GM23338 (cell line): ENCODE measurements around the gene FBXL4. TPM values are rescaled to one million over a fixed set of nuclear protein-coding genes. Genes with fewer than 3 reads are reported as not detected.

ENCODE experiments used
- ATAC-seq: fragments of 200-7000 bp; cut with Tn5 transposase; 3 replicates; pipeline ENCODE4 v1.9.1; 2020
- DNase-seq: peaks from one replicate; pipeline ENCODE4 v3.0.0-alpha.2; 2015; ENCODE audit warnings: low spot score
- H2AFZ ChIP-seq: fragments of 200-600 bp; sonication (generic); 2 replicates; pipeline ENCODE4 v1.8.0; 2016; ENCODE audit warnings: antibody characterized with exemption, mild to moderate bottlenecking, moderate library complexity
- H3F3A ChIP-seq: fragments of 200-600 bp; sonication (generic); replicated peaks from 2 replicates; pipeline ENCODE4 v1.8.0; 2017; ENCODE audit warnings: antibody characterized with exemption, mixed run types, low read depth
- H3K27ac ChIP-seq: fragments of 200-600 bp; sonication (generic); 2 replicates; pipeline ENCODE4 v1.6.1; 2016; ENCODE audit warnings: low read depth
- H3K27me3 ChIP-seq: fragments of 200-600 bp; sonication (generic); 2 replicates; pipeline ENCODE4 v1.8.0; 2016; ENCODE audit warnings: mild to moderate bottlenecking, mixed run types, moderate library complexity; ENCODE audit not compliant: insufficient read depth
- H3K36me3 ChIP-seq: fragments of 200-600 bp; sonication (generic); 2 replicates; pipeline ENCODE4 v1.8.0; 2016; ENCODE audit warnings: mild to moderate bottlenecking; ENCODE audit not compliant: insufficient read depth
- H3K4me1 ChIP-seq: fragments of 200-600 bp; sonication (generic); 2 replicates; pipeline ENCODE4 v1.8.0; 2016; ENCODE audit warnings: mild to moderate bottlenecking, moderate library complexity; ENCODE audit not compliant: insufficient read depth
- H3K4me2 ChIP-seq: fragments of 200-600 bp; sonication (generic); 2 replicates; pipeline ENCODE4 v1.7.1; 2017; ENCODE audit warnings: mixed run types
- H3K4me3 ChIP-seq: fragments of 200-600 bp; sonication (generic); 2 replicates; pipeline ENCODE4 v1.6.1; 2016; ENCODE audit warnings: mixed run types
- H3K79me2 ChIP-seq: fragments of 200-600 bp; sonication (generic); replicated peaks from 2 replicates; pipeline ENCODE4 v1.8.0; 2017; ENCODE audit warnings: mild to moderate bottlenecking; ENCODE audit not compliant: insufficient read depth
- H3K9me2 ChIP-seq: fragments of 200-600 bp; sonication (generic); 2 replicates; pipeline ENCODE4 v1.8.0; 2017; ENCODE audit not compliant: insufficient read depth
- H4K20me1 ChIP-seq: fragments of 200-600 bp; sonication (generic); replicated peaks from 2 replicates; pipeline ENCODE4 v1.8.0; 2017; ENCODE audit warnings: mild to moderate bottlenecking; ENCODE audit not compliant: insufficient read depth
- H3K27ac Mint-ChIP-seq: 2 replicates; pipeline ENCODE4 v1.8.0; 2020; ENCODE audit warnings: inconsistent platforms, mild to moderate bottlenecking, moderate library complexity, mixed read lengths
- H3K27me3 Mint-ChIP-seq: 3 replicates; pipeline ENCODE4 v1.8.0; 2022; ENCODE audit warnings: low read depth, mild to moderate bottlenecking, moderate library complexity, mixed read lengths, inconsistent platforms; ENCODE audit not compliant: insufficient read depth, poor library complexity
- H3K36me3 Mint-ChIP-seq: 3 replicates; pipeline ENCODE4 v1.8.0; 2021; ENCODE audit warnings: low read depth, mild to moderate bottlenecking, inconsistent platforms, moderate library complexity, mixed read lengths
- H3K4me1 Mint-ChIP-seq: 3 replicates; pipeline ENCODE4 v1.8.0; 2020; ENCODE audit warnings: mild to moderate bottlenecking, inconsistent platforms, mixed read lengths
- H3K4me3 Mint-ChIP-seq: 3 replicates; pipeline ENCODE4 v1.8.0; 2021; ENCODE audit warnings: moderate library complexity, mild to moderate bottlenecking, inconsistent platforms, mixed read lengths
- H3K9me3 Mint-ChIP-seq: 3 replicates; pipeline ENCODE4 v1.8.0; 2020; ENCODE audit warnings: moderate library complexity, mild to moderate bottlenecking, inconsistent platforms, mixed read lengths
- CREB1 ChIP-seq: fragments of 250-450 bp; sonication (Bioruptor Pico); IDR thresholded peaks from 2 replicates; pipeline ENCODE4 v1.5.0; 2020; ENCODE audit warnings: low read depth, mild to moderate bottlenecking, moderate library complexity
- CTCF ChIP-seq, 2 experiments: fragments of 200-600 bp in 1 of 2; sonication (generic) in 1 of 2; conservative IDR thresholded peaks; 2 replicates each; pipeline versions ENCODE4 v1.5.1 to v1.6.1; 2016 to 2017; ENCODE audit warnings: antibody characterized with exemption in 2 of 2, low read depth in 2 of 2, mild to moderate bottlenecking in 2 of 2, moderate library complexity in 1 of 2
- ETS1 ChIP-seq: IDR thresholded peaks from 2 replicates; pipeline ENCODE4 v1.6.1; 2016; ENCODE audit warnings: antibody characterized with exemption
- EZH2 ChIP-seq: fragments of 200-600 bp; sonication (generic); IDR thresholded peaks from one replicate; pipeline ENCODE4 v1.8.0; 2017; ENCODE audit warnings: antibody characterized with exemption, mild to moderate bottlenecking, low read depth; ENCODE audit not compliant: unreplicated experiment
- NANOG ChIP-seq: IDR thresholded peaks from 2 replicates; pipeline ENCODE4 v1.6.1; 2016; ENCODE audit warnings: antibody characterized with exemption, borderline replicate concordance
- POLR2AphosphoS5 ChIP-seq: IDR thresholded peaks from 2 replicates; pipeline ENCODE4 v1.6.1; 2016; ENCODE audit warnings: antibody characterized with exemption, low read depth
- ZNF114 ChIP-seq: fragments of 250-450 bp; sonication (Bioruptor Pico); IDR thresholded peaks from 2 replicates; pipeline ENCODE4 v1.5.0; 2020; ENCODE audit warnings: mild to moderate bottlenecking, moderate library complexity
- ZNF331 ChIP-seq: fragments of 250-450 bp; sonication (Bioruptor Pico); IDR thresholded peaks from 2 replicates; pipeline ENCODE4 v1.5.0; 2020; ENCODE audit warnings: low read depth, mild to moderate bottlenecking, moderate library complexity
- ZNF462 ChIP-seq: fragments of 250-450 bp; sonication (Bioruptor Pico); IDR thresholded peaks from 2 replicates; pipeline ENCODE4 v1.5.0; 2020; ENCODE audit warnings: mild to moderate bottlenecking, moderate library complexity
- polyA plus RNA-seq: library from polyadenylated mRNA; unstranded; fragments of >200 nt; fragmentation: Nextera tagmentation; extraction: Ambion mirVana; gene quantifications from 2 replicates; pipeline ENCODE4 v1.2.1, GENCODE V29; 2016
- total RNA-seq: library from RNA; depleted of rRNA; stranded (reverse); fragments of >200 nt; shearing (Covaris generic); gene quantifications from 2 replicates; pipeline ENCODE4 v1.2.3, GENCODE V29; 2014

Gene FBXL4
- total and polyA plus RNA-seq, 2 experiments from 2014 or later: 8.5 to 23.4 TPM

- Histone ChIP-seq H3K79me2 (no peaks in the 10 kb centered on the region), H3K4me1 (no peaks in the 10 kb centered on the region; the same call in 1 of the 2 replicates), H3F3A (no peaks in the 10 kb centered on the region), H3K4me3 (no peak overlapping the region), H2AFZ (no peak overlapping the region), H3K9me2 (no peaks in the 10 kb centered on the region), H4K20me1 (no peaks in the 10 kb centered on the region), H3K27me3 (no peaks in the 10 kb centered on the region), H3K27ac (no peak overlapping the region), H3K36me3 (peaks cover 2% of the 10 kb centered on the region; the same call in 1 of the 2 replicates), H3K4me2 (no peak overlapping the region)
- no peaks in the 10 kb centered on the region for H3K4me1 Mint-ChIP-seq
- no peaks in the 10 kb centered on the region; the same call in 1 of the 3 replicates for H3K9me3 Mint-ChIP-seq
- no peaks in the 10 kb centered on the region for H3K27me3 Mint-ChIP-seq
- ATAC-seq: no peak
- H3K36me3 Mint-ChIP-seq: peaks cover 24% of the 10 kb centered on the region
- no peak for DNase-seq
- no peak overlapping the region for H3K4me3 Mint-ChIP-seq
- H3K27ac Mint-ChIP-seq: no peak overlapping the region
- TF ChIP-seq CTCF (conservative IDR thresholded peaks at IDR 0.05; ENCODE audit: low read depth in 2 of 2) (no peak), POLR2AphosphoS5 (no peak), ZNF114 (CRISPR knock-in tag) (no peak), ZNF462 (CRISPR knock-in tag) (no peak), ZNF331 (CRISPR knock-in tag) (no peak), EZH2 (no peak), ETS1 (no peak), NANOG (no peak), CREB1 (CRISPR knock-in tag) (no peak)
Observed at GRCh38 chr6:98904096-98904495, 43.6 kb downstream of the FBXL4 start.
